Upper lobe of left lung (tissue), 4 donors: ENCODE measurements around the gene BSX.

ENCODE experiments used
- CTCF ChIP-seq, 6 experiments: fragments of 450-650 bp in 4 of 6; fragments of 200-600 bp in 2 of 6; sonication (generic) in 2 of 6; IDR thresholded peaks; one replicate each; pipeline ENCODE4 v1.5.1; 2016 to 2019; ENCODE audit warnings: antibody characterized with exemption in 6 of 6
- POLR2A ChIP-seq, 4 donors: fragments of 450-650 bp; IDR thresholded peaks; one replicate each; pipeline ENCODE4 v1.5.1; 2016 to 2017; ENCODE audit warnings: antibody characterized with exemption in 4 of 4, mild to moderate bottlenecking in 2 of 4
- POLR2AphosphoS5 ChIP-seq, 2 donors: sonication (generic); formaldehyde crosslinking; IDR thresholded peaks; one replicate each; pipeline ENCODE4 v1.5.1; 2017; ENCODE audit warnings: antibody characterized with exemption in 2 of 2

DNA sequence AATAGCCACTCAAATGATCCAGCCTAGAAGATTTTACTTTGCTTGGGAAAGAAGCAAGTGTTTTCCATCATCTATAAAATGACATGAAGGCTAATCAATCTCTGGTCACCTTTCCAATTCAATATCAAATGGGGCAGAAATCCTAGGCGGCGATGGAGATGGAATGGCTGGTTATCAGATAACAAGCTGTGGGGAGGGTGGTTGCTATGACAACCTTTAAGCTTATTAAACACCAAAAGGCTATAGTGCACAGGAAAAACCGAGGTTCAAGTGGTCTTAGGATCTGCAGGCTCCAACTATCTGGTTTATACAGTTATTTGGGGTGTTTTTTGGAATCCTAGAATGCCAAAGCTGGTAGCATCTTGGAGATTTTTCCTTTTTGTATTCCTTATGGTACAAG is 13.9 kb upstream of the BSX start:
- TF ChIP-seq CTCF (IDR thresholded peaks at IDR 0.05) (no peak), POLR2A (IDR thresholded peaks at IDR 0.05) (no peak), POLR2AphosphoS5 (IDR thresholded peaks at IDR 0.05) (no peak)
